ENCODE results near the gene SSR2.
A peak's percentile ranks its signal among the peaks of the same experiment; 100 is the strongest.

SSR2 gene

GRCh38 chr1:156020293-156021092, at the start of gene SSR2:
SSR2 (minus strand) TSS chr1:156020951; CDS start chr1:156020167, 784 bp downstream.
- DNase-seq: peak; percentile 93

- DNase-seq: no peak
Measured at GRCh38 chr1:156070548-156070947, 49.8 kb upstream of the SSR2 start.

GRCh38 chr1:156069490-156070455, 49.0 kb upstream of the SSR2 start:
- no peak for DNase-seq

- DNase-seq: no peak
Measured at GRCh38 chr1:156067262-156067661, 46.5 kb upstream of the SSR2 start.

GRCh38 chr1:156065871-156066270, 45.1 kb upstream of the SSR2 start:
- DNase-seq: no peak

- no peak for DNase-seq
Measured at GRCh38 chr1:156065212-156065611, 44.5 kb upstream of the SSR2 start.

- no peak for DNase-seq
Measured at GRCh38 chr1:156064615-156065014, 43.9 kb upstream of the SSR2 start.

- no peak for DNase-seq
Measured at GRCh38 chr1:156063997-156064285, 43.2 kb upstream of the SSR2 start.

- DNase-seq: no peak
Measured at GRCh38 chr1:156062189-156062588, 41.4 kb upstream of the SSR2 start.

GRCh38 chr1:156060937-156061636, 40.3 kb upstream of the SSR2 start, which contains the start of gene RAB25:
RAB25 (plus strand) TSS chr1:156061160; CDS start chr1:156061401, 241 bp downstream.
- no peak for DNase-seq

- no peak for DNase-seq
Measured at GRCh38 chr1:156056326-156056849, 35.6 kb upstream of the SSR2 start.

GRCh38 chr1:156055281-156056048, 34.7 kb upstream of the SSR2 start:
- DNase-seq: no peak

- DNase-seq: peak; percentile 98
Measured at GRCh38 chr1:156054500-156055280, 33.9 kb upstream of the SSR2 start, which contains the start of gene LAMTOR2. LAMTOR2 (plus strand) TSS chr1:156054782; CDS start chr1:156054890, 108 bp downstream.

- DNase-seq: peak; percentile 87
Measured at GRCh38 chr1:156053768-156054499, 33.2 kb upstream of the SSR2 start, which contains the start of gene UBQLN4. UBQLN4 (minus strand) TSS chr1:156053798; CDS start chr1:156053701, 97 bp downstream.

- DNase-seq: peak; percentile 72
Measured at GRCh38 chr1:156052862-156053767, 32.4 kb upstream of the SSR2 start.

- DNase-seq: no peak
Measured at GRCh38 chr1:156051011-156051725, 30.4 kb upstream of the SSR2 start.

- no peak for DNase-seq
Measured at GRCh38 chr1:156050376-156050775, 29.6 kb upstream of the SSR2 start.

GRCh38 chr1:156048663-156049258, 28.0 kb upstream of the SSR2 start:
- no peak for DNase-seq

Measured in EL (cell line).